Panc1 (cell line): ENCODE measurements around the gene FABP7. TPM values are rescaled to one million over a fixed set of nuclear protein-coding genes. Genes with fewer than 3 reads are reported as not detected.

Source experiments
- ATAC-seq: fragments of 200-7000 bp; cut with Tn5 transposase; 2 replicates; pipeline ENCODE4 v1.9.1; 2020; ENCODE audit warnings: mild to moderate bottlenecking, moderate library complexity
- BruUV-seq: library from RNA; stranded (reverse); fragments of 400-500 nt; replicated peaks from 2 replicates; lab custom pipeline; 2021; lab: Mats Ljungman, UMichigan
- CTCF ChIA-PET: fragments of 300-600 bp; sonication (Branson Sonifier 250); formaldehyde crosslinking; loops from one replicate; lab custom pipeline; 2022; ENCODE audit warnings: antibody characterized with exemption; lab: Charles Lee
- POLR2A ChIA-PET: fragments of 300-600 bp; sonication (Branson Sonifier 250); formaldehyde crosslinking; loops from one replicate; lab custom pipeline; 2022; ENCODE audit warnings: antibody characterized with exemption; lab: Charles Lee
- DNase-seq: peaks from one replicate; pipeline ENCODE4 v3.0.0-alpha.2; 2010; ENCODE audit warnings: low read depth, low spot score
- H3K27ac ChIP-seq: 2 replicates; pipeline ENCODE4 v1.5.1; 2011; ENCODE audit warnings: mild to moderate bottlenecking, low read length, inconsistent platforms
- H3K27me3 ChIP-seq: fragments of 200-500 bp; sonication (Bioruptor generic); 2 replicates; pipeline ENCODE4 v1.6.0; 2014; ENCODE audit warnings: low read length, inconsistent platforms; ENCODE audit not compliant: control insufficient read depth, insufficient read depth
- H3K36me3 ChIP-seq: fragments of 200-500 bp; sonication (Bioruptor generic); 2 replicates; pipeline ENCODE4 v1.5.1; 2014; ENCODE audit warnings: inconsistent platforms, mild to moderate bottlenecking, low read length, moderate library complexity; ENCODE audit not compliant: control insufficient read depth, insufficient read depth
- H3K4me1 ChIP-seq: 2 replicates; pipeline ENCODE4 v1.5.1; 2011; ENCODE audit warnings: inconsistent platforms, mild to moderate bottlenecking, low read length, moderate library complexity; ENCODE audit not compliant: control insufficient read depth, insufficient read depth
- H3K4me3 ChIP-seq, 2 experiments: 2 replicates each; pipeline ENCODE4 v1.5.1; 2011 to 2012; ENCODE audit warnings: low read depth in 2 of 2, low read length in 2 of 2, mild to moderate bottlenecking in 2 of 2, inconsistent platforms in 1 of 2, moderate library complexity in 1 of 2
- H3K9me3 ChIP-seq: fragments of 200-500 bp; sonication (Bioruptor generic); 2 replicates; pipeline ENCODE4 v1.5.1; 2014; ENCODE audit warnings: low read depth, mild to moderate bottlenecking, inconsistent platforms, low read length, moderate library complexity; ENCODE audit not compliant: control insufficient read depth, insufficient read depth
- CTCF ChIP-seq: fragments of 450-650 bp; IDR thresholded peaks from 2 replicates; pipeline ENCODE4 v1.5.1; 2017; ENCODE audit warnings: mild to moderate bottlenecking
- POLR2AphosphoS5 ChIP-seq: IDR thresholded peaks from 2 replicates; pipeline ENCODE4 v1.6.1; 2012; ENCODE audit warnings: mild to moderate bottlenecking, low read depth, low read length, moderate library complexity
- REST ChIP-seq, 2 experiments: IDR thresholded peaks; 2 replicates each; pipeline ENCODE4 v1.6.1; 2011 to 2012; ENCODE audit warnings: low read depth in 2 of 2, control low read depth in 1 of 2, low read length in 1 of 2, mild to moderate bottlenecking in 1 of 2, moderate library complexity in 1 of 2; ENCODE audit not compliant: insufficient read depth in 1 of 2
- SIN3A ChIP-seq: IDR thresholded peaks from 2 replicates; pipeline ENCODE4 v1.6.1; 2012; ENCODE audit warnings: low read depth, mild to moderate bottlenecking, low read length, moderate library complexity, borderline replicate concordance; ENCODE audit not compliant: insufficient read depth
- TCF7L2 ChIP-seq: IDR thresholded peaks from 2 replicates; pipeline ENCODE4 v1.6.1; 2011; ENCODE audit warnings: mild to moderate bottlenecking, low read depth, low read length, inconsistent platforms
- in situ Hi-C: cut with HindIII; loops from 2 replicates; pipeline ENCODE4 v1.10.0; 2016; ENCODE audit warnings: low sequenced_read_pairs, low pct_unique_long_range_greater_than_20kb
- intact Hi-C: fragments of 100-400 bp; cut with micrococcal nuclease; formaldehyde crosslinking; loops from one replicate; pipeline ENCODE4 v1.10.0; 2022; ENCODE audit not compliant: unreplicated experiment
- total RNA-seq: library from RNA; stranded (reverse); gene quantifications from one replicate; pipeline ENCODE4 v1.2.1, GENCODE V29; 2021; ENCODE audit not compliant: unreplicated experiment

The FABP7 gene
- total RNA-seq, 1 experiment from 2014 or later, result not detected

- Histone ChIP-seq H3K4me3 (no peak overlapping the region), H3K36me3 (no peaks in the 10 kb centered on the region), H3K4me1 (no peaks in the 10 kb centered on the region), H3K27me3 (peaks cover 12% of the 10 kb centered on the region; the same call in 1 of the 2 replicates), H3K9me3 (no peaks in the 10 kb centered on the region), H3K27ac (no peak overlapping the region)
- POLR2A ChIA-PET, result no interaction called here
- no peak for ATAC-seq
- no TSS peak for BruUV-seq
- no peak for DNase-seq
- no peak for TF ChIP-seq POLR2AphosphoS5
- TF ChIP-seq SIN3A, result no peak
- TF ChIP-seq REST (IDR thresholded peaks at IDR 0.05; ENCODE audit: insufficient read depth in 1 of 2, low read depth in 2 of 2, low read length in 1 of 2), result no peak
- no peak for TF ChIP-seq CTCF
- no peak for TF ChIP-seq TCF7L2
- in situ Hi-C loops (no loop called here), intact Hi-C loops (no loop called here)
- CTCF ChIA-PET, result no interaction called here
Measured at GRCh38 chr6:122778302-122778701, 1.2 kb upstream of the FABP7 start.

- Histone ChIP-seq H3K9me3 (no peaks in the 10 kb centered on the region), H3K4me1 (no peaks in the 10 kb centered on the region), H3K27me3 (peaks cover 15% of the 10 kb centered on the region; the same call in 1 of the 2 replicates), H3K27ac (no peak overlapping the region), H3K4me3 (no peak overlapping the region), H3K36me3 (no peaks in the 10 kb centered on the region)
- no peak for ATAC-seq
- ChIA-PET CTCF (no interaction called here), POLR2A (no interaction called here)
- DNase-seq, result no peak
- BruUV-seq, result no TSS peak
- TF ChIP-seq POLR2AphosphoS5 (no peak), CTCF (no peak), REST (IDR thresholded peaks at IDR 0.05; ENCODE audit: insufficient read depth in 1 of 2, low read depth in 2 of 2, low read length in 1 of 2) (no peak), SIN3A (no peak), TCF7L2 (no peak)
- in situ Hi-C loops (no loop called here), intact Hi-C loops (no loop called here)
Measured at GRCh38 chr6:122778985-122779661, 393 bp upstream of the FABP7 start.
